Measurements from ENCODE around the gene FRMD4A. TPM values are rescaled to one million over a fixed set of nuclear protein-coding genes. Genes with fewer than 3 reads are reported as not detected.

Gene FRMD4A
- total RNA-seq, 1 experiment from 2014 or later = 19.6 TPM

DNA sequence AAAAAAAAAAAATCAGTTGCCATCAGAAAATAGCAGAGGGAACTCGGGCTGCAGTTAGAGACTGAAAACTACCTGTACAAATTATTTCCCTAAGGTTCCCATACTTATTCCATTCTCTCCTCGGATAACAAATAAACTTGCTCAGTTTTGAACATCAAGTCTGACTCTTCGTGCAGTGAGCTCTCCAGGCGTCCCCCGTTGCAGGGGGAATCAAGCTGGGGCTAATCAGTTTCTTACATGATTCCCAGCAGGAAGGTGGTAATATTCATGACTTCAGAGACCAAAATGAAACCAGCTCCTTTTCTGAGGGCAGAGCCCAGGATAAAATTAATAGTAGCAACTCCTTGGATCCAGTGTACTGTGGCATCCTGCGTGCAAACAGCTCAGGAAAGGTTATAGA lies 135.3 kb downstream of the FRMD4A start:
- Histone ChIP-seq H4K20me1 (ENCODE audit: control insufficient read depth, insufficient read depth, insufficient read length) (no peaks in the 10 kb centered on the region), H3K27ac (ENCODE audit: insufficient read length, low read depth, low read length) (no peak overlapping the region), H3K4me2 (ENCODE audit: insufficient read depth, insufficient read length, low read length) (no peak overlapping the region), H4K5ac (ENCODE audit: insufficient read length, low read depth, low read length) (no peak overlapping the region), H2AFZ (ENCODE audit: low read length) (no peak overlapping the region), H2BK5ac (ENCODE audit: insufficient read length, low read length) (no peak overlapping the region), H3K23me2 (ENCODE audit: insufficient read length, low read depth, low read length, poor library complexity, severe bottlenecking) (no peaks in the 10 kb centered on the region), H3K18ac (ENCODE audit: insufficient read length, low read depth, low read length) (no peak overlapping the region), H3K4ac (ENCODE audit: low read depth, low read length) (no peak overlapping the region), H3K56ac (ENCODE audit: insufficient read length, low read depth, low read length) (no peak overlapping the region), H2BK120ac (ENCODE audit: low read depth, low read length, poor library complexity, severe bottlenecking) (no peak overlapping the region), H3K27me3 (ENCODE audit: insufficient read depth, low read length) (no peaks in the 10 kb centered on the region), H2BK15ac (ENCODE audit: low read depth, low read length) (no peak overlapping the region), H4K8ac (replicated peaks; ENCODE audit: insufficient read length, low read depth, low read length) (no peak overlapping the region), H3K79me2 (ENCODE audit: insufficient read depth, low read length) (no peaks in the 10 kb centered on the region), H3K23ac (ENCODE audit: insufficient read length, low read depth, low read length) (no peak overlapping the region), H3K14ac (ENCODE audit: insufficient read depth, low read length) (no peak overlapping the region), H3K79me1 (ENCODE audit: insufficient read depth, low read depth, low read length, poor library complexity, severe bottlenecking) (no peaks in the 10 kb centered on the region), H3T11ph (ENCODE audit: low read length) (no peak overlapping the region), H3K9ac (ENCODE audit: extremely low read depth, insufficient read length, low read length) (no peak overlapping the region), H2BK12ac (ENCODE audit: insufficient read length, low read depth, low read length) (peak overlapping the region; percentile 25), H3K4me1 (ENCODE audit: insufficient read depth, low read length) (no peaks in the 10 kb centered on the region), H4K91ac (ENCODE audit: insufficient read length, low read depth, low read length) (no peak overlapping the region), H2BK20ac (ENCODE audit: low read depth, low read length, poor library complexity, severe bottlenecking) (no peak overlapping the region), H3K9me3 (ENCODE audit: control insufficient read depth, low read depth, low read length) (no peaks in the 10 kb centered on the region), H2AK5ac (ENCODE audit: insufficient read length, low read length) (no peak overlapping the region)
- TF ChIP-seq CTCF (conservative IDR thresholded peaks at IDR 0.05) = no peak
- WGBS (ENCODE audit: extremely low coverage, insufficient read length, low lambda C conversion rate) = no CpG with 5 or more reads among the region's 6 CpGs
- H3K27me3 Mint-ChIP-seq (ENCODE audit: low read depth) = no peaks in the 10 kb centered on the region
- no peak overlapping the region for H3K4me3 Mint-ChIP-seq
- DNase-seq = no peak
- H3K4me1 Mint-ChIP-seq = peaks cover 19 to 21% of the 10 kb centered on the region in 2 experiments
- no peaks in the 10 kb centered on the region for H3K36me3 Mint-ChIP-seq (ENCODE audit: insufficient read depth in 1 of 3, low read depth in 3 of 3)
- H3K9me3 Mint-ChIP-seq = no peaks in the 10 kb centered on the region
- H3K27ac Mint-ChIP-seq = no peak overlapping the region

All from H9 (cell line).